Motor neuron (in vitro differentiated cells): ENCODE data around the gene HAUS2. TPM values are rescaled to one million over a fixed set of nuclear protein-coding genes. Genes with fewer than 3 reads are reported as not detected.
"Not testable (repeated sequence)": the region's sequence is repeated elsewhere in the genome, so short reads cannot be mapped to it uniquely, and the experiment has no call there.

Experiments
- ATAC-seq, 8 experiments: fragments of 200-7000 bp; cut with Tn5 transposase; replicated peaks in 6 of 8; 2 replicates each; pipeline ENCODE4 v1.8.0; 2021; ENCODE audit warnings: mild to moderate bottlenecking in 8 of 8, moderate library complexity in 8 of 8
- H3K27ac ChIP-seq, 2 donors: fragments of 250-450 bp; sonication (Bioruptor Pico); 2 replicates each; pipeline ENCODE4 v1.9.0; 2021; ENCODE audit warnings: antibody characterized with exemption in 2 of 2, mild to moderate bottlenecking in 2 of 2, moderate library complexity in 1 of 2
- H3K4me1 ChIP-seq, 2 donors: fragments of 250-450 bp; sonication (Bioruptor Pico); replicated peaks in 1 of 2; 2 replicates each; pipeline ENCODE4 v1.6.1; 2021; ENCODE audit warnings: antibody characterized with exemption in 2 of 2, mild to moderate bottlenecking in 2 of 2, moderate library complexity in 1 of 2
- H3K4me3 ChIP-seq, 5 donors: fragments of 250-450 bp; sonication (Bioruptor Pico); 2 replicates each; pipeline ENCODE4 v1.9.0; 2021; ENCODE audit warnings: antibody characterized with exemption in 5 of 5, mild to moderate bottlenecking in 5 of 5, moderate library complexity in 4 of 5
- WGBS, 10 experiments: fragments of 450-650 bp; shearing (Covaris generic); methylation state at CpG; one replicate each; pipeline ENCODE4 v1.0.0; 2022; 5-methylcytosine and 5-hydroxymethylcytosine counted together
- in situ Hi-C, 9 experiments: fragments of 400-800 bp; cut with MboI; loops; one replicate each; pipeline ENCODE4 v1.15.0; 2021; ENCODE audit warnings: low sequenced_read_pairs in 9 of 9, low pct_unique_long_range_greater_than_20kb in 2 of 9; ENCODE audit not compliant: unreplicated experiment in 9 of 9
- total RNA-seq, 8 experiments: library from RNA; unstranded; fragments of 300-600 nt; gene quantifications; 2 replicates each; pipeline versions ENCODE4 v1.2.3 to v1.2.4, GENCODE V29; 2022

HAUS2 gene
- total RNA-seq, 8 experiments from 2014 or later = 13.0 to 35.6 (median 19.2) TPM

DNA sequence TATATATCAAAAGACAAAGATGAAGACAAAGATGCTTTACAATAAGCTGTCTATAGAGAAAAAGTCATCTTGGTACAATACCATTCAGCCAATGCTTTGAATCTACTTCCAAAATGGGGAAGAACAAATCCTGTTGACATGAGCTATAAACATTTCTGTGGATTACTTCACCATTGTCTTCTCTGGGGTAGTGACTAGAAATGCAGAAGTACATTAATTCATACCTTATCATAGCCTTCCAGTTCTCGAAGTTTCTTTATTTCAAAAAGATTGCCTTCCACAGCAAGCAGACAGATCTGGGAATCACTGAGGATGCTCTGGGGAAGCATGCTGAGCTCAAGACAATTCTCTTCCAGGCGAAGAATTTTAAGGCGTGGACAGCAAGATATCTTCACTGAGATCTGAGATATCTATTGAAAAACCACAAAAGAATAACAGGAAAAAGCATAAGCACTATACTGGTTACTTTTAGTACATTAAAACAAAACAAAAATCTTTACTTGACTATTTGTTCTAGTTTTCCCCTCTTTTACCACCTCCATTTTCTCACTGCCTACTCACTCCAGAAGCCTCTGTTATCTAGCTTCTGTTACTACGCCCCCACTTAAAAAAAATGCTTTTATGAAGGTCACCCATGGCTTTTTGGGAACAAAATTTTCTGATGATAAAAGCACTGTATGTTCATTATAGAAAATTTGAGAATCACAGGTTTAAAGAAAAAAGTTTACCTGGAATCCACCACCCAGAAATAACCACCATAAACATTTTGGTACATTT is 3.6 kb upstream of the HAUS2 start:
- in situ Hi-C loops = no loop called here
- ATAC-seq = no peak

GRCh38 chr15:42547918-42548248 is 755 bp upstream of the HAUS2 start:
- Histone ChIP-seq H3K4me1 (peaks cover 12 to 21% of the 10 kb centered on the region in 2 donors), H3K27ac (peak overlapping the region in 1 of 2 donors; percentile 86), H3K4me3 (peak overlapping the region; percentile 59 to 94 (median 89))
- 0 to 20% (median 2%) methylated on average over 2 to 8 of the region's 9 CpGs; no CpG with 5 or more reads in 3 of the 10 experiments for WGBS, 10 experiments
- ATAC-seq = peak in 5 of 8 experiments; percentile 3 to 31 (median 19)
- in situ Hi-C loops = no loop called here

More for the DNA sequence above, 3.6 kb upstream of the HAUS2 start:
- Histone ChIP-seq H3K27ac (no peak overlapping the region), H3K4me3 (no peak overlapping the region), H3K4me1 (peaks cover 12 to 17% of the 10 kb centered on the region in 2 donors)
- WGBS, 10 experiments = 79 to 100% (median 96%) methylated on average over 2 to 4 of the region's 4 CpGs; no CpG with 5 or more reads in 1 of the 10 experiments

DNA sequence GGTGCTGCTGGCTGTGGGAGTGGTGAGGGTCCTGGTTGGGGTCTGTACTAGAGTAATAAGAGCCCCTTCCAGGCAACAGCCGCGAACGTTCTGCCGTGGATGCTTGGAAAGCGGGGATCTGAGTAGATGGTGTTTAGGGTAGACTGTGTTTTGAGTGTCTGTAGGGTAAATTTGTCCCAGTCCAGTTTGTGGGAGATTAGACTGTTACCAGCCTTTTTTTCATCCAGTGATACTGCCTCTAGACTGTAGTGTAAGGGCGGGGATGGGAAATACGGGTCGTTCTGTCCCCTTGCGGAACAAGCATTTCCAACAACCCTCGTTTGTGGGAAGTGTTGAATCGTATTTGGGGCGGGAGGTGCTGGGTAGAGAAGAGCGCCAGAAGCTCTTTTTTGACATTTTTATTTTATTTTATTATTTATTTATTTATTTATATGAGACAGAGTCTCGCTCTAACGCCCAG is 424 bp downstream of the HAUS2 start:
- in situ Hi-C loops = no loop called here
- peak overlapping the region; percentile 59 to 94 (median 89) for H3K4me3 ChIP-seq
- H3K27ac ChIP-seq = peak overlapping the region; percentile 57 to 86
- peaks cover 12 to 21% of the 10 kb centered on the region in 2 donors for H3K4me1 ChIP-seq
- 0 to 1% (median 0%) methylated on average over 4 to 15 of the region's 15 CpGs; no CpG with 5 or more reads in 3 of the 10 experiments for WGBS, 10 experiments
- peak; percentile 27 to 73 (median 62) for ATAC-seq

GRCh38 chr15:42549741-42550392 is 1.2 kb downstream of the HAUS2 start:
- peaks cover 12 to 21% of the 10 kb centered on the region in 2 donors for H3K4me1 ChIP-seq
- peak overlapping the region; percentile 59 to 94 (median 89) for H3K4me3 ChIP-seq
- WGBS, 10 experiments = 8 to 89% (median 76%) methylated on average over 1 to 12 of the region's 12 CpGs
- in situ Hi-C loops = no loop called here
- no peak for ATAC-seq
- H3K27ac ChIP-seq = no peak overlapping the region

DNA sequence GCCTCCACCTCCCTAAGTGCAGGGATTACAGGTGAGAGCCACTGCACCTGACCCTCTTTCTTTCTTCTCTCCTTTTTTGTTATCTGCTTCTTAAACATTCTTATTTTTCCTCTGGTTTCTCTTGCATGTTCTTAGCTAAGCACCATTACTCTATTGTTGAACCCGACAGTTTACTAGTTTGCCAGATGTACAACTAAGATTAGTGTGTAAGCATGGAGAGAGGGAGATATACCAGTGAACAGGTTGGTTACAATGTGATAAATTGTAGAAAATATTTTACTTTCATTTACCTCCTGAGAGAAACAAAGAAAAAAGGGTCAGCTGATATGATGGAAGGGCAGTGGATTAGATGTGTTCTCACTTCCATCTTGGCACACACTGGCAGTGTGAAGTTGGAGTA is 4.9 kb downstream of the HAUS2 start:
- H3K4me3 ChIP-seq = no peak overlapping the region
- no peak for ATAC-seq
- 83 to 100% (median 100%) methylated on average over 1 of the region's 1 CpG; no CpG with 5 or more reads in 2 of the 10 experiments for WGBS, 10 experiments
- H3K4me1 ChIP-seq = peaks cover 3 to 8% of the 10 kb centered on the region in 2 donors
- H3K27ac ChIP-seq = no peak overlapping the region
- in situ Hi-C loops = no loop called here

DNA sequence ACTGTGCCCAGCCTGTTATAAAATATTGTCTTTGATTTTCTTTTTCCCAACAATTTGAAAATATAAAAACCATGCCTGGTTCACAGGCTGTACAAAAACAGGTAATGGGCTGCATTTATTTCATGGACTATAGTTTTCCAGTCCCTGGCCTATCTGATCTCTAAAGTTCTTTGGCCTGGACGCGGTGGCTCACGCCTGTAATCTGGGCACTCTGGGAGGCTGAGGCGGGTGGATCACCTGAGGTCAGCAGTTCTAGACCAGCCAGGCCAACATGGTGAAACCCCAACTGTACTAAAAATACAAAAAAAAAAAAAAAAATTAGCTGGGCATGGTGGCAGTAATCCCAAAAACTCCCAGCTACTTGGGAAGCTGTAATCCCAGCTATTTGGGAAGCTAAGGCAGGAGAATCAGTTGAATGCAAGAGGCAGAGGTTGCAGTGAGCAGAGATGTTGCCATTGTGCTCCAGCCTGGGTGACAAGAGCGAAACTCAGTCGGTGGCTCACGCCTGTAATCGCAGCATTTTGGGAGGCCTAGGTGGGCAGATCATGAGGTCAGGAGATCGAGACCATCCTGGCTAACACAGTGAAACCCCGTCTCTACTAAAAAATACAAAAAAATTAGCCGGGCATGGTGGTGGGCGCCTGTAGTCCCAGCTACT is 8.0 kb downstream of the HAUS2 start:
- 90 to 100% (median 96%) methylated on average over 1 to 10 of the region's 12 CpGs; no CpG with 5 or more reads in 3 of the 10 experiments for WGBS, 10 experiments
- H3K4me3 ChIP-seq, ATAC-seq, in situ Hi-C loops, H3K27ac ChIP-seq, H3K4me1 ChIP-seq: not testable (repeated sequence)

DNA sequence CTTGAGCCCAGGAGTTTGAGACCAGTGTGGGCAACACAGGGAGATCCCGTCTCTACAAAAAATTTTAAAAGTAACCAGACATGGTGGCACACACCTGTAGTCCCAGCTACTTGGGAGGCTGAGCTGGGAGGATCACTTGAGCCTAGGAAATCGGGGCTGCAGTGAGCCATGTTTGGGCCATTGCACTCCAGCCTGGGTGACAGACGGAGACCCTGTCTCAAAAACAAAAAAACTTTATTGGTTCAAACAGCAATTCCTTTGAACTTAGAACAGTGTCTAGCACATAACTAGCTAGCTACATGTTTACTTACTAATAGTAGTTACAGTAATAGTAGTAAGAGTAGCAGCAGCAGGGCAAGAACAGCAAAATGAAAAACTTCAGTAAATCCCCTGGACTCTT is 10.1 kb downstream of the HAUS2 start:
- ATAC-seq = no peak
- no peak overlapping the region for H3K27ac ChIP-seq
- 80 to 100% (median 91%) methylated on average over 1 to 3 of the region's 3 CpGs; no CpG with 5 or more reads in 4 of the 10 experiments for WGBS, 10 experiments
- H3K4me3 ChIP-seq = no peak overlapping the region
- H3K4me1 ChIP-seq = no peaks in the 10 kb centered on the region
- in situ Hi-C loops = no loop called here

DNA sequence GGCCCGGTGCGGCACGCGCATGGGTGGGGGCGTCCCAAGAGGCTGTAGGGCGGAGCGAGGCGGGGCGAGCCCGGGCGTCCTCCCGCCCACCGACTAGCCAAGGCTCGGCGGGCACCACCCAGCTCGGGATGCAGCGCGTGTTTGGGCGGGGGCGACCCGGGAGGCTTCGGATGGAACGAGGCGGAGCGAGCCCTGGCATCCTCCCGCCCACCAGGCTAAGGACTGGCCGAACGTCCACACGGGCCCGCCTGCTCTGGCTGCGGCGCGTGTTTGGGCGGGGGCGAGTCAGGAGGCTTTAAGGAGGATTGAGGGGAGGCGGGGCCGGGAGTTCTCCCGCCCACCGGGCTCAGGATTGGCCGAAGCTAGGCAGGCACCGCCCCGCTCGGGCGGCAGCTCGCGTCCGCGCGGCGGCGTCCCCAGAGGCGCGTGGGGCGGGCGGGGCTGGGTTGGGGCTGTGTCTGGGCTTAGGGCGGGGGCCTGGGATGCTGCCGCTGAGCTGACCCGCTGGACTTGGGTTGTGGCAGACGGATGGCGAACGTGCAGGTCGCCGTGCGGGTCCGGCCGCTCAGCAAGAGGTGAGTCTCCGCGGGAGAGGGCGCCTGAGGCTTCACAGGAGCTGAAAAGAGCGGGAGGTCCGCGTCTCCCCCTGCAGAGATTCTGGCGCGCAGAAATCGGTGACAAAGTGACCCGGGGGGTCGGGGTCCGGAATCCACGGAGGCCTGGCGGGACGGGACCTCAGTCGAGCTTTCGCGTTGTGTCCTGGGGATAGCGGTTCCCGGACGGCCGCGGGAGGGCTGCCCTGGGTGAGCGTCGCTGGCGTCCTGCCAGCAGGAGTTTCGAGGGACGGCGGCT is 26.8 kb downstream of the HAUS2 start, which contains the start of gene STARD9:
Gene STARD9 (plus strand): TSS at position 419 of the 852 bp plus-strand sequence. CDS start 110 bp downstream, at position 529.
- H3K4me1 ChIP-seq = peaks cover 5 to 10% of the 10 kb centered on the region in 2 donors
- in situ Hi-C loops = no loop called here
- H3K27ac ChIP-seq = peak within 1 kb of the TSS; percentile 23 to 75
- 0 to 2% (median 1%) methylated on average over 3 to 14 of the region's 95 CpGs; no CpG with 5 or more reads in 7 of the 10 experiments for WGBS, 10 experiments
- peak; percentile 90 to 96 (median 94) for ATAC-seq
- peak within 1 kb of the TSS; percentile 61 to 83 (median 73) for H3K4me3 ChIP-seq

GRCh38 chr15:42576040-42576594 is 27.5 kb downstream of the HAUS2 start:
- H3K27ac ChIP-seq = peak overlapping the region; percentile 23 to 75
- in situ Hi-C loops = no loop called here

DNA sequence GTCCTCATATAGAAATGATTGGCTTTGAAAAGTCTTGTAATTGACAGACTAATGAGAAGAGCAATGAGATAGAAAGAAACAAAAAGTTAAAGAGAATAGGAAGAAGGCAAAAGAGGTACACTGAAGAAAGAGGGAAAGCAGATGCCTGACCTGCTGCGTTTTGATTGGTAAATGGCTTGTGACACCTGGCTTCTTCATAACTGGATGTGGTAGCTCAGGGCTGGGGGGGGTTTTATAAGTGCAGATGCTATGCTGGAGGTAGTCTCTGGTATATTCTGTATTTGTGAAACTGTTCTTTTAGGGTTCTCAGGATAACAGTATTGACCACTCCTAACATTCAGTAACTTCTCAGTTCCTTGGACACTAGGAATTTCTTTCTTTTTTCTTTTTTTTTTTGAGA is 28.1 kb downstream of the HAUS2 start:
- Histone ChIP-seq H3K27ac (no peak overlapping the region), H3K4me3 (peak overlapping the region in 3 of 5 donors; percentile 62 to 83 (median 80)), H3K4me1 (peaks cover 8 to 15% of the 10 kb centered on the region in 2 donors)
- WGBS, 10 experiments = 20 to 86% (median 67%) methylated on average over 1 of the region's 1 CpG; no CpG with 5 or more reads in 3 of the 10 experiments
- ATAC-seq = no peak
- in situ Hi-C loops = no loop called here

More at GRCh38 chr15:42576040-42576594, 27.5 kb downstream of the HAUS2 start:
- peak overlapping the region; percentile 61 to 83 (median 73) for H3K4me3 ChIP-seq
- ATAC-seq = no peak
- WGBS, 10 experiments = 0 to 60% (median 23%) methylated on average over 1 to 14 of the region's 16 CpGs; no CpG with 5 or more reads in 3 of the 10 experiments
- peaks cover 5 to 13% of the 10 kb centered on the region in 2 donors for H3K4me1 ChIP-seq

- Histone ChIP-seq H3K4me3 (no peak overlapping the region), H3K4me1 (peaks cover 16 to 23% of the 10 kb centered on the region in 2 donors), H3K27ac (no peak overlapping the region)
- WGBS, 10 experiments = 67 to 100% (median 92%) methylated on average over 1 of the region's 1 CpG; no CpG with 5 or more reads in 6 of the 10 experiments
- in situ Hi-C loops = no loop called here
- ATAC-seq = no peak
These were observed 28.9 kb downstream of the HAUS2 start for GRCh38 chr15:42577514-42578031.
